ENCODE results near the gene RASSF5.

GRCh38 chr1:206580438-206581113 is 73.2 kb downstream of the RASSF5 start:
- TF ChIP-seq POLR2AphosphoS5 (IDR thresholded peaks at IDR 0.05; ENCODE audit: low read depth, low read length), result no peak
- no peak for TF ChIP-seq TAF1 (IDR thresholded peaks at IDR 0.05; ENCODE audit: borderline replicate concordance, insufficient read depth, low read length)
- TF ChIP-seq REST (IDR thresholded peaks at IDR 0.05; ENCODE audit: insufficient read depth in 1 of 2, low read depth in 2 of 2, low read length in 2 of 2), result no peak
- TF ChIP-seq SIN3A (IDR thresholded peaks at IDR 0.05; ENCODE audit: borderline replicate concordance, insufficient read depth, low read length), result no peak

Measured in PFSK-1 (cell line).